ENCODE measurements around the gene HECW1.
"Not testable (repeated sequence)": the region's sequence is repeated elsewhere in the genome, so short reads cannot be mapped to it uniquely, and the experiment has no call there.

The HECW1 gene

DNA sequence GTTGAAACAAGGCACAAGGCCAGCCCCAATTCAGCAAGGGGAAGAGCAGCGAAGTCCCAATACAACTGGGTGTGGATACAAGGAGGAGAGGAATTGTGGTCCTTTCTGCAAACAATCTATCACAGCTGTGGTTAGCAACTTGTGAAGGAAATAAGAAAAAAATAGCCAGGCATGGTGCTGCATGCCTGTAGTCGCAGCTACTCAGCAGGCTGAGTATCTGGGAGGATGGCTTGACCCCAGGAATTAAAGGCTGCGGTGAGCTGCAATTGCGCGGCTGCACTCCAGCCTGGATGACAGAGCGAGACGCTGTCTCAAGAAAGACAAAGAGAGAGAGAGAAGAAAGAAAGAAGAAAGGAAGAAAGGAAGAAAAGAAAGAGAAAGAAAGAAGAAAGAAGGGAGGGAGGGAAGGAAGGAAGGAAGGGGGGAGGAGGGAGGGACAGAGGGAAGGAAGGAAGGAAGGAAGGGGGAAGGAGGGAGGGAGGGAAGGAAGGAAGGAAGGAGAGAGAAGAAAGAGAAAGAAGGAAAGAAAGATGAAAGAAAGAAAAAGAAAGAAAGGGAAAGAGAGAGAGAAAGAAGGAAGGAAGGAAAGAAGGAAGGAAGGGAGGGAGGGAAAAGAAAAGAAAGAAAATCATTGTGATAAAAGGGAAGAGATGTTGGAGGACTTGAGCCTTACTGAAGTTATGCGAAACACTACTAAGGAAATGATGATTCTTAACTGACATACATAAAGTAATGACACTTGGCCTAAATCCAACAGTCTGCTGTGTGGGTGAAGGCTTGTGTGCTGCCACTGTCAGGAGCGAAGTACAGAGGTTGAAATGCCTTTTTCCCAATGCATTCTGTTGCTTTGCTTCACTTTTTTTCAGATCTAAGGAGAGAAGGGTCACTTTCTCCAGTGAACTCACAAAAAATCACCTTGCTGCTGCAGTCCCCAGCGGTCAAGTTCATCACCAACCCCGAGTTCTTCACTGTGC, 353.4 kb downstream of the HECW1 start:
- DNase-seq (ENCODE audit: low read depth, low spot score), result no peak

DNA sequence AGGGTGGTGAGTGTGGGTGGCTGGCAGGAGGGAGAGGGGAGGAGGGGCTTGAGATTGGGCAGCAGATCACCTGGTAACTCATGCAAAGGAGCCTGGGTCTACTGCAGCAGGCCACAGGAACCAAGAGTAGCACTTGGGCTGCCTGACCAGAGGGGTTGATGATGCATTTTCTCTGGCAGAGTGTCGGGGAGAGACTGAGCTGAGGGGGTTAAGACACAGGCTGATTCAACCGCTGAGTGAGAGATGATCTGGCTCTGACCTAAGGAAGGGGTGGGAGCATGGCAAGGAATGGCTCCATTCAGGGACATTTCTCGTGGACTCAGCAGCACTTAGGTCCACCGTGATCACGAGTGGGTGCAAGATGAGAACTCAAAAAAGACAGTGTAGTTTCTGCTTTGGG, 355.0 kb downstream of the HECW1 start:
- no peak for DNase-seq (ENCODE audit: low read depth, low spot score)

GRCh38 chr7:43467846-43468245, 355.4 kb downstream of the HECW1 start:
- no peak for DNase-seq (ENCODE audit: low read depth, low spot score)

- no peak for DNase-seq (ENCODE audit: low read depth, low spot score)
These were observed 356.6 kb downstream of the HECW1 start for GRCh38 chr7:43469051-43469450.

DNA sequence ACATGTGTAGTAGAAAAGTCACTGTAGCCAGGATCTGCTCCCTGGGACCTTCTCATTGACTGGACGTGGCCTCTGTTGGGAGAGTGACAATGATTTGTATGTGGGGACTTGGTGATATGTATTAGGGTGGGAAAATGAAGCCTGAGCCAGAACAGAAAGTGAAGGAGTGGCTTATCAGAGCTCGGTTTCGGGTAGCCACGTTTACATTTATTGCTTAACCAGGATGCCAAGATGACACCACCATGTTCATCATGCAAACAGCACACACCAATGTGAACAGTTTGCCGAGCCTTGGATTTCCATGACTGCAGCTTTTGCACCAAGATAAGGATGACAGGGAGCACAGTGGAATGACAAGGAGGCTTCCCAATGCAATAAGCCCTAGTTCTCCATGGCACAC, 357.7 kb downstream of the HECW1 start:
- DNase-seq (ENCODE audit: low read depth, low spot score), result no peak

- no peak for DNase-seq (ENCODE audit: low read depth, low spot score)
These were observed 363.5 kb downstream of the HECW1 start for GRCh38 chr7:43475983-43476382.

GRCh38 chr7:43476896-43477295, 364.4 kb downstream of the HECW1 start:
- DNase-seq (ENCODE audit: low read depth, low spot score), result no peak

DNA sequence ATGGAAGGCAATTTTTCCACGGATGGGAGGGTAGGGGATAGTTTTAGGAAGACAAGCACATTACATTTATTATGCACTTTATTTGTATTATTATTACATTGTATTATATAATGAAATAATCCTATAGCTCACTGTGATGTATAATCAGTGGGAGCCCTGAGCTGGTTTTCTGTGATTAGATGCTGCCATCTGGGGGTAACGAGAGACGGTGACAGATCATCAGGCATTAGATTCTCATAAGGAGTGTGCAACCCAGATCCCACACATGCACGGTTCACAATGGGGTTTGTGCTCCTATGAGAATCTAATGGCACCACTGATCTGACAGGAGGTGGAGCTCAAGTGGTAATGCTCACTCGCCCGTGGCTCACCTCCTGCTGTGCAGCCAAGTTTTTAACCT, 366.6 kb downstream of the HECW1 start:
- DNase-seq (ENCODE audit: low read depth, low spot score), result no peak

DNA sequence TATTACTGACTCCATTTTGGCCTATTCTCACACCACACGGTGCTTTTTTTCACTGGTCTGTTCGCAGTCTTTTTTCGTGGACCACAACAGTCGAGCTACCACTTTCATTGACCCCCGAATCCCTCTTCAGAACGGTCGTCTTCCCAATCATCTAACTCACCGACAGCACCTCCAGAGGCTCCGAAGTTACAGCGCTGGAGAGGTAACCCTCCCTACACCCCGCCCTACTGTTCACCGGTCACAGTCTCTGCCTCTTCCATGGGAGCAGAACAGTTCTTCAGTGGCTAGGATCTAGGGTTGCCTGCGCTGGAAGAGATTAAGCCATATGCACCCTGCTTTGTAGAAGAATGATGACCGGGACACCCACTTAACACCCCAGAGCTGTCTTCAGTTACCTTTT, 367.1 kb downstream of the HECW1 start:
- no peak for DNase-seq (ENCODE audit: low read depth, low spot score)

- DNase-seq (ENCODE audit: low read depth, low spot score), result no peak
These were observed 368.1 kb downstream of the HECW1 start for GRCh38 chr7:43480581-43480980.

DNA sequence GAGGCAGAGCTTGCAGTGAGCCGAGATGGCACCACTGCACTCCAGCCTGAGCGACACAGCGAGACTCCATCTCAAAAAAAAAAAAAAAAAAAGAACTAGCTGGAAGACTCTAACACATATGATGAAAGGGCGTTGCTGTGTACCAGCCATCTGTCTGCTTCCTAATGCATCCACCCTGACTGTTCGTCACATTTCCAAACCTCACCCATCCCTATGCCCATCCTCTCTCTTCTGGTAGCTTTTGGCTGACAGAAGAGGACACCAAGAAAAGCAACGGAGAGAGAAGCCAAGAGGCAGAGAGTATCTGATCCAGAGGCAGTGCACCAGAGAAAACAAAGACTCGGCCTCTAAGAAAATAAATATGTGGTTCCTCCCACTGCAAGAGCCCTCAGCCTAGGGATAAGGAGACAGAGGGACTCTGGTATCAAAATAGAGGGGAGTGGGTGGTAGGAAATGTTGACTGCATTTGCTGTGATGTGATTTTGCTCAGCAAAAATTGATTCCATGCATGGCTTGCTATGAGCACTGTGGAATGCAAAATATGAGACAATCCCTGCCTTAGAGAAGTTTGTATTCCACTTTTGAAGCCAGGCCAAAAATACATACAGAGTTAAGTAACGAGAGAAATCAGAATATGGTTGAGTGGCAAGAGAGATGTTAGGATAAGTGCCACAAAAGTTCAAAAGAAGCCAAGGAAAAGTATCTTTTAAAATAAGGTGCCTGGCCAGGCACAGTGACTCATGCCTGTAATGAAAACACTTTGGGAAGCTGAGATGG, 369.6 kb downstream of the HECW1 start:
- no peak for DNase-seq (ENCODE audit: low read depth, low spot score)

GRCh38 chr7:43482679-43483252, 370.3 kb downstream of the HECW1 start:
- no peak for DNase-seq (ENCODE audit: low read depth, low spot score)

GRCh38 chr7:43484678-43485395, 372.4 kb downstream of the HECW1 start:
- no peak for DNase-seq (ENCODE audit: low read depth, low spot score)

- DNase-seq (ENCODE audit: low read depth, low spot score), result no peak
These were observed 373.1 kb downstream of the HECW1 start for GRCh38 chr7:43485580-43485979.

- DNase-seq (ENCODE audit: low read depth, low spot score), result not testable (repeated sequence)
These were observed 373.6 kb downstream of the HECW1 start for GRCh38 chr7:43486008-43486407.

DNA sequence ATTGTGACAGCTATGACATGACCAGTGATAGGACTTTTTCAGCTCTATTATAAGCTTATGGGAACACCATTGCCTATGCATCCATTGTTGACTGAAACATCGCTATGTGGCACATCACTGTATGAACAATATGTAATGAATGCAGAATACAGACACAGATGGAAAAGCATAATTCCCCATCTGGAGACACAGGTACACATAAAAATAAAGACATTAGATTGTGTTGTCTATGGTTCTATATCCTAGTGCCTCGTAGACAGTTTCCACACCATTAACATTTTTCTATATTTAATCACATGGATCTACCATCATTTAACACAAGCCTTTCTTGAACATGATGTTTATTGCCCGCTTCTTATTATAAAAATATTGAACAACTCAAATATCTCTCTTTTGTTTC, 374.2 kb downstream of the HECW1 start:
- no peak for DNase-seq (ENCODE audit: low read depth, low spot score)

- DNase-seq (ENCODE audit: low read depth, low spot score), result no peak
These were observed 375.3 kb downstream of the HECW1 start for GRCh38 chr7:43487731-43488073.

GRCh38 chr7:43489257-43489656, 376.8 kb downstream of the HECW1 start:
- DNase-seq (ENCODE audit: low read depth, low spot score), result no peak

DNA sequence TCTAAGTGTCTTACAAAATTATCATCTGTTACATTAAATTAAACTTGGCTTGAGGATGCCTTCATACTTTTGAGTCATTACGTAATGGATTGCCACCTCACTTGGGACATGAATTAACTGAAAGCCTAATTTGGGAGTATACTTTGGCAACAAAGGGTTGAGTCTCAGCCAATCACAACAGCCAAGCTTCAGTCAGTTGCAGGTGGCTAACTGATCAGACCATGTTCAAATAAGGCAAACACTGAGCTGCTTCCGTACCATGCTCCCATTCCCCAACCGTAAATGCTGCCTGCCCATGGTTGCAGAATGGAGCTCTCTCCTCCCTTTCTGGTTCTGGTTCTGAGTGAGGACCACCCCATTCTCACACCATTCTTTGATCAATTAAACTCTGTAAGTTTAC, 377.6 kb downstream of the HECW1 start:
- DNase-seq (ENCODE audit: low read depth, low spot score), result no peak

DNA sequence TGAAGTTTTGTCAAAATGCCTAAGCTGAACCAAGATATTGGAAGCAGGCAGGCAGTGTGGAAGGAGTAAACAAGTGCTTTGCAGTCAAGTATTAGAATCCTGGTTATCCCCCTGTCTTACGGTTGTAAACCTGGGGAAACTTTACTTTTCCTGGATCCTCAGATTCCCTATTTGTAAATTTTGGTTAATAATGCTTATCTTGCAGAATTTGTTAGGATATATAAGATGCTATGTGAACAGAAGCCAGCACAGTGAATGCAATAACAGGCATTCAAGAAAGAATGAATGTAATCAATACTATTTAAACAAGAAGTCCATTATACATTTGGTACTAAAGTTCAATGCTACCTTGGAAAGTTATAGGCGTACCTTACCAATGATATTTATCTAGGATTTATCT, 378.7 kb downstream of the HECW1 start:
- DNase-seq (ENCODE audit: low read depth, low spot score), result no peak

DNA sequence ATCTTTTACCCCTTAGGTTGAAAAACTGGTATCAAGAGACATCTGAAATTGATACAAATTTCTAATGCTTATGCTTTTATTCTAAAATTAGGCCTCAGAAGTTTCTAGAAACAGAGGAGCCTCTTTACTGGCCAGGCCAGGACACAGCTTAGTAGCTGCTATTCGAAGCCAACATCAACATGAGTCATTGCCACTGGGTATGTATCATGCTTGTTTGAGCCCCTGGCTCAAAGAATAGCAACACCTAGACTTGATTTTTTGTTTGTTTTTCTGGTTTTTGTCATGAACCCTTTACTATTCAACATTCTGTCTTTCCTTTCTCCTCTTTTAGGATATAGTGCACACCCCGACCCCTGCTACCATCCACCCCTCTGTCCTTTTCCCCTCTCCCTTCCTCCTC, 379.5 kb downstream of the HECW1 start:
- no peak for DNase-seq (ENCODE audit: low read depth, low spot score)

DNA sequence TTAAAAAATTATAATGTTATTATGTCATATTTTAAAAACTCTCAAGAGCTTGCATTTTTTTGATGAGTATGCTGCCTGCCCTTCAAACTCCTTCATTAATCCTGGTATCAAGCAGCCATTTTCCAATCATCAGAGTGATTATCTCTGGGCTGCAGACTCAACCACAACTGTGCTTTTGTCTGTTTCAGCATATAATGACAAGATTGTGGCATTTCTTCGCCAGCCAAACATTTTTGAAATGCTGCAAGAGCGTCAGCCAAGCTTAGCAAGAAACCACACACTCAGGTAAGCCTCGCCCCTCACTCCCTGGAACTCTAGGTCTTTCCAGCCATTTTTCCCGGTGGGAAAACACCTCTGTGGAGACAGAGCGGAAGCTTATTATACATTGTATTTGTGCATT, 380.4 kb downstream of the HECW1 start:
- no peak for DNase-seq (ENCODE audit: low read depth, low spot score)
